ELR (cell line): ENCODE data around the gene NFKBIB.
"Not testable (repeated sequence)": the region's sequence is repeated elsewhere in the genome, so short reads cannot be mapped to it uniquely, and the experiment has no call there.

Experiments
- DNase-seq: peaks from one replicate; pipeline ENCODE4 v3.0.0-alpha.2; 2015; ENCODE audit warnings: low read depth

The NFKBIB gene

GRCh38 chr19:38928391-38929001, 28.7 kb downstream of the NFKBIB start:
- DNase-seq, result no peak

GRCh38 chr19:38929929-38930775, 30.4 kb downstream of the NFKBIB start, which contains the start of gene SARS2:
Gene SARS2 (minus strand): TSS chr19:38930763. CDS start chr19:38930736, 27 bp downstream.
- peak; percentile 93 for DNase-seq

- peak; percentile 99 for DNase-seq
Measured at GRCh38 chr19:38930776-38931520, 31.2 kb downstream of the NFKBIB start, which contains the start of gene MRPS12. Gene MRPS12 (plus strand): TSS chr19:38930944. CDS start chr19:38931295, 351 bp downstream.

DNA sequence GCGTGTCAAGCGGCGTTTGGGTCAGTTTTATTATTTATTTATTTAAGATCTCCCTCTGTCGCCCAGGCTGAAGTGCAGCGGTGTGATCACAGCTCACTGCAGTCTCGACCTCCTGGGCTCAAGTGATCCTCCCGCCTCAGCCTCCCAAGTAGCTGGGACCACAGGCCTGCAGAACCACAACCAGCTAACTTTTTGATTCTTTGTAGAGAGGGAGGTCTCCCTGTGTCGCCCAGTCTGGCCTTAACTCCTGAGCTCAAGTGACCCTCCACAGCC, 31.7 kb downstream of the NFKBIB start:
- no peak for DNase-seq

GRCh38 chr19:38932425-38933179, 32.8 kb downstream of the NFKBIB start:
- peak; percentile 55 for DNase-seq

GRCh38 chr19:38933544-38933943, 33.8 kb downstream of the NFKBIB start:
- no peak for DNase-seq

DNA sequence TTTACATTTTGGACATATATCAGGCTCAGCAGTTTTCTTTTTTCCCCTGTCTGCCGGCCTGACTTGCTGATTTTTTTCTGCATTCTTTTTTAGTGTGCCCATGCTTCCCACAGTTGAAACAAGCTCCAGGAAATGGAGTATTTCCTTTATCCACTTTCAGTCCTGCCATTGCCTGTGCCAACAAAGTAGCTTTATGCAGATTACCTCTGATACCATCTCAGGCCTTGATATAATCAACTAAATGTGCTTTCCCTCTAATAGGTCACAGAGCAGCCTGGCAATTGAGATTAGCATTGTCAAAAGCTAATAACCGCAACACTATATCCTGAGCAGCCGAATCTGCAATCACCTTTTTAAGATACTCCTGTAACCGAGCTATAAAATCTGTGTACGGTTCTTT, 40.2 kb downstream of the NFKBIB start:
- no peak for DNase-seq

GRCh38 chr19:38941466-38941865, 41.7 kb downstream of the NFKBIB start:
- DNase-seq, result not testable (repeated sequence)

DNA sequence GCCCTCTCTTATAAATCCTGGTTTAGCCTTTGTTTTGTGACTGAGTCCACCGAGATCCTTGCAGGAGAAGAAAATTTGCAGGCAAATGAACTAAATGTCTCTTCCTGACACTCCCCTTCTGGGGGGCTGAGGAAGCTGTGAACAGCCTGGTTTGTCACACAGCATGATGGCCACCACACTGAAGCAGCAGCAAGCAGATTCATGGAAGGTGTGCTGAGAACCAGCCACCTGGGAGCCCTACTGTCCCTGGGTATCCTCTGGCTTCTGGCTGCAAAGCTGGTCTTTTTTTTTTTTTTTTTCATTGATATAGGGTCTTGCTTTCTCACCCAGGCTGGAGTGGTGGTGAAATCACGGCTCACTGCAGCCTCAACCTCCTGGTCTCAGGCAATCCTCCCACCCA, 42.2 kb downstream of the NFKBIB start:
- DNase-seq, result no peak

GRCh38 chr19:38942471-38943181, 42.9 kb downstream of the NFKBIB start:
- no peak for DNase-seq

DNA sequence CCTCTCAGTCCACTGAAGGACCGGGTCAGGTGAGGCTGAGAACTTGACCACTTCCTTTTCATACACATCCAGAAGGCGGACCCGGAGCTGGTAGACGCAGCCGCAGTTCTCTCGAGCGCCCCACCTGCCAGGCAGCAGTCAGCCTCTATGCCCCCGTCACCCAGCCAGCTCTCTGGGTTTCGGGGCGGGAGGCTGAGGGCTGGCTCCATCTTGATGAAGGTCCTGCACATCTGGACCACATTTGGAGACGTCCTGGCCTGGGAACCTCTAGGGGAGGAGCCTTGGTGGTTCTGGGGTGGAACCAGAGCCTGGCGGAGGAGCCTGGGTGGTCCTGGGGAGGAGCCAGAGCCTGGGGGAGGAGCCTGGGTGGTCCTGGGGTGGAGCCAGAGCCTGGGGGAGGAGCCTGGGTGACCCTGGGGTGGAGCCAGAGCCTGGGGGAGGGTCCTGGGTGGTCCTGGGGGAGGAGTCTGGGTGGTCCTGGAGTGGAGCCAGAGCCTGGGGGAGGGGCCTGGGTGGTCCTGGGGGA, 45.3 kb downstream of the NFKBIB start:
- peak; percentile 19 for DNase-seq

DNA sequence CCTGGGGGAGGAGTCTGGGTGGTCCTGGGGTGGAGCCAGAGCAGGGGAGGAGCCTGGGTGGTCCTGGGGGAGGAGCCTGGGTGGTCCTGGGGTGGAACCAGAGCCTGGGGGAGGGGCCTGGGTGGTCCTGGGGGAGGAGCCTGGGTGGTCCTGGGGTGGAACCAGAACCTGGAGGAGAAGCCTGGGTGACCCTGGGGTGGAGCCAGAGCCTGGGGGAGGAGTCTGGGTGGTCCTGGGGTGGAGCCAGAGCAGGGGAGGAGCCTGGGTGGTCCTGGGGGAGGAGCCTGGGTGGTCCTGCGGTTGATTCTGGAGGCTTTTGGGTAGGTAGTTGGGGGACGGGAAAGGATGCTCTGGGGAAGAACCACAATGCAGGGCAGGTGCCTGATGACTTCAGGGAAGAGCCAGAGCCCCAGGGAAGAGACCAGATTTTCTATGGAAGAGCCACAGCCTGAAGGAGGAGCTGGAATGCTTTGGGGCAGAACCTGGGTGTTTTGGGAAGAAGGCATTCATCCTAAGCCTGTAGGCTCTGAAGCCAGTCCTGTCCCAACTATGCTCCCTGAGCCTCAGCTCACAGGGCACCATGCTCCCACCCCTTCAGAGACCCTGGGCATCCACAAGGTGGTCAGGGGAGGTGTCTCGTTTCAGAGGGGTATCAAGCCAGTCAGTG, 45.9 kb downstream of the NFKBIB start:
- peak; percentile 9 for DNase-seq

- no peak for DNase-seq
Measured at GRCh38 chr19:38946229-38947010, 46.7 kb downstream of the NFKBIB start.

- peak; percentile 22 for DNase-seq
Measured at GRCh38 chr19:38949580-38950367, 50.0 kb downstream of the NFKBIB start.

GRCh38 chr19:38951187-38951586, 51.4 kb downstream of the NFKBIB start:
- no peak for DNase-seq

DNA sequence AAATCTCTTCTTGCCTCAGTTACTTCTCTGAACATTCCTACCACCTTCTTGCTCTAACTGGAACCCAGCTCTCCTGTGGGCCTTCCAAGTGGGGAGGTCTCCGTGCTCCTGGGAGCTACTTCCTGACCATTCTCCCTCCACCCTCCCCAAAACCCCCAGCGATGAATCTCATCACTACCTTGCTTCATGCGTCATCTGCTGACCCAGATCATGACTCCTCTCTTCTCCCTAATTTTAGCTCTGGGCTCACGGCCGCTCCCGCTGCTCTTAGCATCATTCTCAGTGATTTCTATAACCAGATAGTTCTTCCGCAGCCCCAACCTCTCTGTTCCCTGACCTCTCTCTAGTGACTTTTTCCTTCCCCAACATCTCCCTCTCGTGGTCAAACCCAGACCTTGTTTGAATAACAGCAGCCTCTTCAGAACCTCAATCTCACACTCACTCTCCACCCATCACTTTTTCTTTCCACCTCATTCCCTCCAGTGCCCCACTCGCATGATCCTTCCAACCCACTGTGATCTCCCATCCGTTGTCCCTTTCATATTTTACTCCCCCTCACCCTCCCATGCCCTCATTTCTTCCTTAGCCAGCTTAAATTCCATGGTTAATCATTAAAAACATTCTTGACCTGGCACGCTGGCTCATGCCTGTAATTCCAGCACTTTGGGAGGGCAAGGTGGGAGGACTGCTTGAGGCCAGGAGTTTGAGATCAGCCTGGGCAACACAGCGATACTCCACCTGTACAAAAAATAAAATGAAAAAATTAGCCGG, 52.8 kb downstream of the NFKBIB start:
- DNase-seq, result peak; percentile 29

DNA sequence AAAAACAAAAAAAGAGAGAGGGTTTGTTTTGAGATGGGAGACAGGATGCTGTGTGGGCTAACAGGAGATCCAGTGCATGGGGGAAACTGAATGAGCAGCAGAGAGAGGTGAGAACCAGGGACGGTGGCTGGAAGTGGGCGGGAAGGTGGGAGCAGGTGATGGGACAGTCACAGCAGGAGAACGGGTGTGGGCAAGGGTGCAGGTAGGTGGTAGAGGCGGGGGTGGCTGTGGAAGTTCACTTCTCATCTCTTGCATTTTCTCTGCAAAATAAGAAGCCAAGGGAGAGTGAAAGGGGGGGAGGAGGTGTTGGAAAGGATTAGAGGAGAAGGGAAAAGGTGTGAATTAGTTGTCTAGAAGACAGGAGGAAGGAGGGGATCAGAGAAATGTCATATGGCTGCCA, 53.9 kb downstream of the NFKBIB start:
- DNase-seq, result no peak

DNA sequence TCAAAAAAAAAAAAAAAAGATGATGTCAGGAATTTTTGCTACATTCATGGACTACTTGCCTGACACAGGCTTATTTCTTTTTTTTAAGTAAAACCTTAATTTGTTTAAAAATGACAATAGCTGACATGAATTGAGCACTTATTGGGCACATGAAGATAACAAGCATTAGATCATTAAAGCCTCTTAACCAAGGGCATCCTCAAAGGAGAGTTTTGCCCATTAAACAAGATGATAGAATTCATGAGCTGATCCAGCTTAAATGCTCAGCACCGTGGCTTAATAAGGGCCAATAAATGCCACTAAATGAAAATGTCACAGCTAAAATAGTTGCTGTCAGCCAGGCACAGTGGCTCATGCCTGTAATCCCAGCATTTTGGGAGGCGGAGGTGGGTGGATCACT, 56.5 kb downstream of the NFKBIB start:
- no peak for DNase-seq
